Nucleus accumbens (tissue), 56 donors: ENCODE data around the gene VIPR2.

Source experiments
- DNase-seq, 56 donors: peaks; one replicate each; lab custom pipeline; 2025; lab: John Stamatoyannopoulos, UW

The VIPR2 gene

GRCh38 chr7:159122276-159122675, 22.4 kb downstream of the VIPR2 start:
- DNase-seq, result no peak

DNA sequence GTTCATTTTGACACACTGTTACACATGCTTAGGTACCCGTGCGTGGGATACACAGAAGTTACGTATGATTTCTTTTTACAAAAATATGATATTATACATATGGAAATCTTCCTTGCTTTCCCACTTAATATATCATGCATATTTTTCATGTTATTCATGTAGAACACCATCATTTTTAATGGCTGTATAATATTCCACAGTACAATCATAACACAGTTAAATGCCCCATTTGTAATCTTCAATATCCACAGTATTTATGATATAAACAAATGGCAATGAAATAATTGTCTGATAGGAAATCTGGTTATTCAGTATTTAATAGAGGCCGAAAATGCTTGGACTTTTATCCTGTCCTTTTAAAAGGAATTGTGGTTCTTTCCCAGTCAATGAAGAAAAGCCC, 23.2 kb downstream of the VIPR2 start:
- DNase-seq, result no peak

GRCh38 chr7:159121068-159121467, 23.6 kb downstream of the VIPR2 start:
- no peak for DNase-seq

DNA sequence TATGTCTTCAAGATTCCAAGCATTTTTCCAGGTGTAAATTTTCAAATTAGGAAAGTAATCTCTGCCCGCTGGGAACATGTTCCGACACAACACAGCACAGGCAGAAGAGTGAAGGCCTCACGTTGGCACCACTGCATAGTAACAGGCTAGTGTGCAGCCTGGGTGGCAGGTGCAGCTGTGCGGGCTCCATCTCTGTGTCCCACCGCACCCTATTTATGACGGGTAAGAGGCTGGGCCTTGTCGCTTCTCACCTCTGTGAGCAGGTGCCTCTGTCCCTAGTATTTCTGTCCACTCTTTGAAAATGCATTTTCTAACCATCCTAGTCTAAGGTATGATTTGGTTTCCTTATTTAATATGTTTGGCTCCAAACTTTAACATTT, 24.1 kb downstream of the VIPR2 start:
- no peak for DNase-seq

DNA sequence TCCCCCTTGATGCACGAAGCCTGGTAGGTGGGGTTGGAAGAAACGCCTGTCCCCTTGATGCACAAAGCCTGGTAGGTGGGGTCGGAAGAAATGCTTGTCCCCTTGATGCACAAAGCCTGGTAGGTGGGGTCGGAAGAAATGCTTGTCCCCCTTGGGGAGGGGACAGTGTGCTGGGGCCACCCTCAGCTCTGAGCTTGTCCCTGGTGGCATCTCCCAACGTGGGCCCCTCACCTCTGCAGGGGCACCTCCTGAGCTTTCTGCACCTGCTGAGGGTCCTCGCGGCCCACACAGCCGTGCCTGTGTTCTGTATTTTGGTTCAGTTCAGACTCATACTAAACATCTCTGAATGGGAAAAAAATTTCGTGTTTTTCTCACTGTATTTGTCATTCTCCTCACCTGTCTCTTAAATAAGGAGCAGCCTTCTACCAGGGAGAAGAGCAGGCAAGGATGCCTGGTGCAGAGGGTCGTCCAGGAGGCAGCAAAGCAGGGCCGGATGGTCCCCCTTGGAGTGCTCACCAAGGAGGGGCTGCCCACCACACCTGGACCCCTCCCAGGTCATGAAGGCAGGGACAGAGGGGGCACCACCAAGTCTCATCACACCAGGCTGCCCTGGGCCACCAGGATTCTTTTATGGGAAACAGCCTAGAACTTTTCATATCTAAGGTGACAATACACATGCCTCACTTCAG, 24.7 kb downstream of the VIPR2 start:
- no peak for DNase-seq

DNA sequence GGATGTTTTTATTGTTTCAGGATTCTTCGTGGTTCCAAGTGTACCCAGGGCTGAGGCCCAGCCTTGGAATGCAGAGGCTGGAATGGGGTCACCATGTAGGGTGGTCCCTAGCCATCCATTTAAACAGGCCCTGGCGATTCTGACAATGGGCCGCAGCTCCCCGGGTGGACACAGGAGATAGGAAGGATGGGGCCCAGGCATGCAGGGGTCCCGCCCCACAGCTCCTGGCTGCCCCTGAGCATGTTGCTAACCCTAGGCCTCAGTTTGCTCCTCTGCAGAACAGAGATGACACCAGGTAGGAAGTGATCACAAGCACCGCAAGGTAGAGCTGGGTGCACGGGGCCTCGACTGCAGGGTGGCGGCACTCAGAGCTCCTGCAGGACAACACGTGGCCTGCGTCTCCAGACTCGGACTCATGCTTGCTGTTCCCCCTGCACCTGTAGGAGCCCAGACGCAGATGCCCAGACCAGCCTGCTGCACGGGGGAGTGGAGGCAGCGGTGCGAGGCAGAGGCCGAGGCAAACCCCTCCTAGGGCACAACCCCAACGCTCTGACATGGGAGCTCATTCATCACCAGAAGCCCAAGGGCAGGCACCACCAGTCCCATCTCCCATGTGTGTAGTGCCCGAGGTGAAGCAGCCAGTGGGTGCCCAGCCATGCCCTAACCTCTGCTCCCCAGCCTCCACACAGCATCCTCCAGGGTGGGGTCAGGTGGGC, 25.5 kb downstream of the VIPR2 start:
- DNase-seq, result no peak

GRCh38 chr7:159118623-159119022, 26.0 kb downstream of the VIPR2 start:
- no peak for DNase-seq

- DNase-seq, result no peak
Measured at GRCh38 chr7:159118197-159118595, 26.5 kb downstream of the VIPR2 start.

GRCh38 chr7:159117366-159118196, 27.1 kb downstream of the VIPR2 start:
- DNase-seq, result no peak

DNA sequence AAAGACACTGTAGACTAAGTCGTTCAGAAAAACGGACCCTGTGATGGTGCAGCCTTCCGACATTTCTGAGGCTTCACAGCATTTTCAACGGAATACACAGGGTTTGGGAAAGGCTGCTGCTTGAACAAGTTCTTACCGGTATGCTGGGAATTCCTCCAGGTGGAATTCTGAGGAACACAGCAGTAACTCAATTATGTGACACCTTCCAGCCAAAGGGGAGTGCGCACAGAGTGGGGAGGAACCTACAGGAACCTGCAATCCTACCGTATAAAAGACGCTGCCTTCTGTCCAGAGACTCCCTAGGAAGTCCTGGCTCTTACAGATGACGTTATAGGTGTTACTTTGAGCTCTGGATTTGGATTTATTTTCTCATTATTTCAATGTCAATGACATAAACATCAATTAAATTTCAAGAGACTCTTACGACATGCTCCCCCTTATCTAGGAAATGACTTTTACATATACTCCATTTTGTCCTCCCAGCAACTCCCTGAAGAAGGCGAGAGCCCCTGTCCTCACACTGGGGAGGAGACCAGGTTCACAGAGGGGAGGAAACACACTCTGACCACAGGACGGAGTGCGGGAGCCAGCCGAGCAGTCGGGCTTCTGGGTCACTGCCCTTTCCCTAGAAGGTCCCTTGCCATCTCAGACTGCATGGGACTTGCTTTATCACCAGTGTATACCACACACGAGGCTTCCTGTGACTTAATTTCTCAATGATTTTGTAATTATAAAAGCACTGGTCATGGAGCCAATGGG, 27.9 kb downstream of the VIPR2 start:
- DNase-seq, result no peak

GRCh38 chr7:159115601-159116501, 28.8 kb downstream of the VIPR2 start:
- DNase-seq, result no peak

- no peak for DNase-seq
Measured at GRCh38 chr7:159114981-159115380, 29.7 kb downstream of the VIPR2 start.

DNA sequence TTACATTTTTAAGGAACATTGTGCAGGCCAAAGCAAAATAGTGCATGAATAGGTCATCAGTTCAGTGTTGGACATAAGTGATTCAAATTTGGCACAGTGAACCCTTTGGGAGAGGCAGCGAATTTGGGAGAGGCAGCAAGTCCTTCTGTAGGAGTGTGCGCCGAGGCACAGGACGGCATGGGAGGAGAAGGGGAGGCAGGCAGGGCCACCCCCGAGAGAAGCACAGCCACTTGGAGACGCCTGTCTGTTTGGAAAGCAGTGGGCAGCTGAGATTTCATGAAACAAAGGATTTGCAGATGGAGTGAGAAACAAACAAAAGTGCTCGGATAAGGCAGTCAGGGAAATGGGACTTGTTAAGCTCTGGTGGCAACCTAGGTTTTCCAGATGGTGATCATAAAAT, 30.6 kb downstream of the VIPR2 start:
- no peak for DNase-seq

- no peak for DNase-seq
Measured at GRCh38 chr7:159113056-159113455, 31.6 kb downstream of the VIPR2 start.

DNA sequence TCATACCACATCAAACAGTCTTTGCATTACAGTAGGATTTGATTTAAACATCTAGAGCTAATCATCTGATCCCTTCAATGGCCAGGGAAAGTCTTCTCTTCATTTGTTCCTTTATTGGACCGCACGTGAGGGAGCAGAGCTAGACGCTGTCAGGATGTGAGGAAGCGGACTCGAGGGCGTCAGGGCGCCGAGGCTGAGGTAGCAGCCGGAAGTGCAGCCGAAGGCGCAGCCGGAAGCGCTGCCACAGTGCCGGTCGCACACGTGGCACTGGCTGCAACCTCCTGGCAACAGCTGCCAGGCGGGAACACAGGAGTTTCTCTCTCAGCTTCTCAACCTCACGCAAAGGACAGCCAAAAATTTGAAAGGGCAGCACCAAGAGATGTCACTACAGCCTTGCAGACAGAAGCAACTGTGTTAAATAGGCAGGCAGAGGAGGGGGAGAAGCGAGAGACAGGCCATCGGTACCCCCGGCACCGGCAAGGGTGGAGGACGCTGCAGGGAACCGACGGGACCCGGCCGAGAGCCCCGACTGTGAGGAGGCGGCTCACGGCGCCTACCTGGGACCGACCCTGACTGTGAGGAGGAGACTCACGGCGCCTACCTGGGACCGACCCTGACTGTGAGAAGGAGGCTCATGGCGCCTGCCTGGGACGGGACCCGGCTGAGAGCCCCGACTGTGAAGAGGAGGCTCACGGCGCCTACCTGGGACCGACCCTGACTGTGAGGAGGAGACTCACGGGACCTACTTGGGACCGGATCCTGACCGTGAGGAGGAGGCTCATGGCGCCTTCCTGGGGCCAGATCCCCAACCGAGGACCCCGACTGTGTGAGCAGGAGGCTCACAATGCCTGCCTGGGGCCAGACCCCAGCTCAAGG, 32.3 kb downstream of the VIPR2 start:
- DNase-seq, result no peak

DNA sequence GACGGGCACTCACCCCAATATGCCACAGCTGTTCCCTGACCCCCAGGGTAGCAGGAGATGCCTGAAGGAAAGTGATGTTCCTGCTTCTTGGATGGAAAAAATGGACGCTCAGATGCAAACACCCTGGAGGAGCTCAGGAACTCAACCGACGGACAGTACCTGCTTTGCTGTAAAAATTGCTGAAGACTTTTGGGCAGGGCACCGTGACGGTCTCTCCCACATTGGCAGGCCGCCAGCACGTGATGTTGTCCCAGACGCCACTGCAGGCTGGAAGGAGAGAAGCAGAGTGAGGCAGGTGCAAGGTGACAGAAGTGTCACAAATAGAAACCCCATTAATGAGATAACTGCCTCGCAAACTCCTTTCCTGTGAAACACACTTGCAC, 35.0 kb downstream of the VIPR2 start:
- no peak for DNase-seq

- no peak for DNase-seq
Measured at GRCh38 chr7:159108941-159109652, 35.6 kb downstream of the VIPR2 start.

DNA sequence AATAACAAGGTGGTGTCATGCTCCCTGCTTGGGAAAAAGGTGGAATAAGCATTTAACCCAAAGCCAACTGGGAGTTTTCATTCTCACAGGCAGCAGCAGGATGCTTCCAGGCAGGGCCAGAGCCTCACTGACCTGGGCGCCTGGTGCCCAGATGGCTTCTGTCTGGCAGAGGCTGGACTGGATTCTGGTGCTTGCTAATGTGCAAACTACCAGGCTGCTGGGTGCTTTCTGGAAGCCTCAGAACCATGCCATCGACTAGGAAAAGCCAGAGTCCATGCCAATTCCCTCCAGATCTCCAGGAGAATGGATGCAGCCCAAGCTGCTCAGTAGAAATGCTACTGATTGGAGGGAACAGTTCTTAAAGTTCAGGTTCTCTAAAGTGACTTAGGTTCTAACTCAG, 36.2 kb downstream of the VIPR2 start:
- no peak for DNase-seq
